ENCODE measurements around the gene DISC1.
"Not testable (repeated sequence)": the region's sequence is repeated elsewhere in the genome, so short reads cannot be mapped to it uniquely, and the experiment has no call there.

Gene DISC1

GRCh38 chr1:231705806-231706760, 79.5 kb downstream of the DISC1 start:
- no peak for DNase-seq

- no peak for DNase-seq
Measured at GRCh38 chr1:231706934-231707333, 80.3 kb downstream of the DISC1 start.

DNA sequence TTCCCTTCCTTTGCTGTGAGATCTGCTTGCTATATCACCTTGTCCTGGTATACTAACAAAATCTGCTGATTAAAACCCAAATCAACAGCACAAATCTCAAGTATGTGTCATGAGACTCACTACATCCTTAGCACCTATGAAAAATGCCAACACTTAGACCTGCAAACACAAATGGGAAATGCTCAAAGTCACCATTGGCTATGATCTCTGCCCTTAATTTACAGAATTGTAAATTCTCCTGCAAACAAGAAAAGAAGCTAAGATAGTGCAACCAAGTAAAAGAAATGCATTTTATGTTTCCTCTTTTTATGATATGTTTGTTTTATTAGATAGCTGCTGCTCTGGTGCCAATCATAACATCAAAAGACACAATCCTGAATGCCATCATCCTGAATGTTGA, 80.8 kb downstream of the DISC1 start:
- DNase-seq: no peak

DNA sequence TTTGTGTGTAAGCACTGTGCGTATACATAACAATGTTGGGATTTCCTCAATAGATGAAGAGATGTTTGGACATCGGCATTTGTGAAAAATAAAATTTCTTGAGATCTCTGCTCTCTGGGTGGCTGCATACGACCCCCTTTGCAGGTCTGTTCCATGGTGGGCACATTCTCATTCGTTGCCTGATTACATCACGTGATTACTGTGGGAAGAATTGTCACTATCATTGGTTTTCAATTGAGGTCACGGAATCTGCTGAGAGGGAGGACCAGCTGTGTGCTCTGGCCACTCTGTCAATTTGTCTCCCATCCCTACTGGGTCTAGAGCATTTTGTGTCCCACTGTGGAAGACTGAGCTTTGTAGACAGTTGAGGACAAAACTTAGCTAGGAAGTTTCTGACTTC, 81.8 kb downstream of the DISC1 start:
- no peak for DNase-seq

- DNase-seq: no peak
Measured at GRCh38 chr1:231714440-231714839, 87.8 kb downstream of the DISC1 start.

DNA sequence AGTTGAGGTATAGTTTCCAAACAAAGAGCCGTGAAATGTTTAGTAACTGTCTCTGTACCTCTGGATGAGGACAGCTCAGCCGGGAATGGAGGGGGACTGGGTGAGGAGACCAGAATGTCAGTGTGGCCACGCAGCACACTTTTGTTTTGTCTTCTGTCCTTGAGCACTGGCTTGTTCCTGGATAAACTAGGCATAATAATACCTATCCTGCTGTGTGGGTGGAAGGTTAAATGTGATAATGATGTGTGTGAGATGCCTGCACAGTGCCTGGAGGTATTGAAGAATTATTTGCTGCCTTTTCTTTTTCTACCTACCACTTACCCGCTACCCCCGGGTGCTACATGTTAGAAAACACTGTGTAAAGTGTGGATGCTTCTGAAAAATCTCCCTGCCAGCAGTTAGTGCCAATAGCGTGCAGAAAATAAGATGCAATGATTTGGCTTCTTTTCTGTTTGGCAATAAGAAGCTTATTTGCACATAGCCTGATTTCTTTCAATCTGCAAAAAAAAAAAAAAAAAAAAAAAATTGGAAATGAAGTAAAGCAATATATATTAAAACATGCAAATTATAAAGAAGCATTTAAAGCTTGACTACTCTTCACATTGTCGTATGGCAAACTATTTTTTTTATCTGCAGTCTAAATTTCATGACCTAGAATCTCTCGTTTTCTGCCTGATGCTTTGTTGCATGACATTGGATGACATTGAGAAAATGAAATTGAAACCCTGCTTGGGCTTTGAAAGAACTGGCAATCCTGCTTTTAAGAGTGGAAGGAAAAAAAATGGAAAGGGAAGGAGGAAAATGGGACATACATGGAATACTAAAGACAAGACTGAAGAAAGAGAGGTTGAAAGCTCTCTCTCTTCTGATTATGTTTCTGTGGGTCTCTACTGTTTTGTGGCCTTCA, 89.5 kb downstream of the DISC1 start:
- no peak for DNase-seq

- DNase-seq: no peak
Measured at GRCh38 chr1:231716879-231717278, 90.3 kb downstream of the DISC1 start.

- DNase-seq: no peak
Measured at GRCh38 chr1:231719485-231720183, 93.0 kb downstream of the DISC1 start.

GRCh38 chr1:231720652-231721325, 94.2 kb downstream of the DISC1 start:
- no peak for DNase-seq

GRCh38 chr1:231721436-231721835, 94.8 kb downstream of the DISC1 start:
- DNase-seq: no peak

GRCh38 chr1:231722356-231722755, 95.8 kb downstream of the DISC1 start:
- no peak for DNase-seq

DNA sequence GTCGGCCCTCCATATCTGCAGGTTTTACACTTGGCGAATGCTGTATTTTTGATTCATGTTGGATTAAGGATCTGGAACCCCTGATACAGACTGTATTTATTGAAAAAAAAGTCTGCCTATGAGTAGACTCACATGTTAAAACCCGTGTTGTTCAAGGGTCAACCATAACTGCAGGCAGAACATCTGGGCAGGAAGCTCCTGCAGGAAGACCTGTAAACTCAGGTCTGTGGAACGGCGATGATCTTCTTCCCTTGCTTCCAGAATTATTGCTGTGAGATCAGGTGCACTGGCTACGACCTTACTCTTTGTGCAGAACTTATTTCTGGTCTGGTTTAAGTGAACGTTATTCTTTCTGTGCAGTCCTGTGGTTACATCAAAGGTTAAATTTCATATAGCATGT, 96.6 kb downstream of the DISC1 start:
- DNase-seq: no peak

- no peak for DNase-seq
Measured at GRCh38 chr1:231724041-231724440, 97.5 kb downstream of the DISC1 start.

DNA sequence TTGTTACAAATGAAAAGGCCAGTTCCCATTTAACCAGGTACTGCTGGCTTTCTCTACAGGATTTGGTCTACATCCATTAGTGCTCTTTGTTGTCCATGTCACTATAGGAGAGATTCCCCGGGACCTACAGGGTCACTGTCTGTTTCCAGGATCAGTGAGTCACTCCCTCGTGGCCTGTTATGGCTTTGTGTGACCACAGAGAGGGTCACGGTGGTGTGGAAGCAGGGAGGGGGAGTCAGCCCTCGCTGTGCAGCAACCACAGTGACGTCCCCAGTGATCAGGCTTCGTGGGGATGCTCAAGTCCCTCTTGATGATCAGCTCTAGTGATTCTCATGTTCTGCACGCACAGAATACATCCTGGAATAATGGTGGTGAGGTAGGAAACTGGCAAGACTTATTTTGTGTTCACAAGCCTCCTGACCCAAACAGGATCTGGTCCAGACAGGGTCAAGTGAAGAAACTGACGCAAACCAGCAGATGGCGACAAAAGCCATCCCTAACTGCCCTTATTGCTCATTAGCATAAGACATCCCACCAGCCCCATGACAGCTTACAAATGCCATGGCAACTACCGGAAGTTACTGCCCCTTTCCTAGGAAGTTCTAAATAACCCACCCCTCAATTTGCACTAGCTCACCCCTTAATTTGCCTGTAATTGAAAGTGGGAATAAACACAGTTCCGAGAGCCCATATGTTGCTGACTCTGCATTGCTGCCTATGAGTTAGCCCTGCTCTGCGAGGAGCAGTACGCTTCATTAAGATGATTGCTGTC, 98.5 kb downstream of the DISC1 start:
- no peak for DNase-seq

- no peak for DNase-seq
Measured at GRCh38 chr1:231727171-231727570, 100.6 kb downstream of the DISC1 start.

DNA sequence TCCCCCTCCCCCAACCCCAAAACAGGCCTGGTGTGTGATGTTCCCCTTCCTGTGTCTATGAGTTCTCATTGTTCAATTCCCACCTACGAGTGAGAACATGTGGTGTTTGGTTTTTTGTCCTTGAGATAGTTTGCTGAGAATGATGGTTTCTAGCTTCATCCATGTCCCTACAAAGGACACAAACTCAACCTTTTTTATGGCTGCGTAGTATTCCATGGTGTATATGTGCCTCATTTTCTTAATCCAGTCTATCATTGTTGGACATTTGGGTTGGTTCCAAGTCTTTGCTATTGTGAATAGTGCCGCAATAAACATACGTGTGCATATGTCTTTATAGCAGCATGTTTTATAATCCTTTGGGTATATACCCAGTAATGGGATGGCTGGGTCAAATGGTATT, 102.4 kb downstream of the DISC1 start:
- DNase-seq: not testable (repeated sequence)

DNA sequence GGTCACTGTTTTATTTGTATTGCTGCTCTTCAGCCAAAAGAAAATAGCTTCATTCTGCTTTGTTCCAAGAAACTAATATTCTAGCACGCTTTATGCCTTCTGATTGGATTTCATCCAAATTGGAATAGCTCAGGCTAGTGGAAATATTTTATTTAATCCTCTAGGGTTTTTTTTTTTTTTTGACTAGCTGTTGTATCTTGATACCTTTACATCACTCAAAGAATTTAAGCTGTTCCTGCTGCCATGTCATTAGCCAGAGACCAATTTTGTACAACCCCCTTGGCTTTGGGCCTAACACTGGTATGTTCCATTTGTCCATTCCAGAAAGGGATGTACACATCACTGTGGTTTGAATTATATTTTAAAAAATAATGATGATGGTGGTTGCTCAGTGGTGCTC, 103.0 kb downstream of the DISC1 start:
- DNase-seq: no peak

- DNase-seq: no peak
Measured at GRCh38 chr1:231731268-231731667, 104.7 kb downstream of the DISC1 start.

DNA sequence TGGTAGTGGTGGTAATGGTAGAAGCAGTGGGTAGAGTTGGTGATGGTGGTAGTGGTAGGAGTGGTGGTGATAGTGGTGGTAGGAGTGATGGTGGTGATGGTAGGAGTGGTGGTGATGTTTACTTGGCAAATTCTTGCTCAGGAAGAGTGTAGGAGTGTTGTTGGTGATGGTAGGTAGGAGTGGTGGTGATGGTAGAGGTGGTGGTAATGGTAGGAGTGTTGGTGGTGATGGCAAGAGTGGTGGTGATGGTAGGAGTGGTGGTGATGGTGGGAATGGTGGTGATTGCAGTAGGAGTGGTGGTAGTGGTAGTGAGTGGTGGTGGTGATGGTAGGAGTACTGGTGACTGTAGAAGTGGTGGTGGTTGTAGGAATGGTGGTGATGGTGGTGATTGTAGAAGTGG, 106.5 kb downstream of the DISC1 start:
- DNase-seq: no peak

DNA sequence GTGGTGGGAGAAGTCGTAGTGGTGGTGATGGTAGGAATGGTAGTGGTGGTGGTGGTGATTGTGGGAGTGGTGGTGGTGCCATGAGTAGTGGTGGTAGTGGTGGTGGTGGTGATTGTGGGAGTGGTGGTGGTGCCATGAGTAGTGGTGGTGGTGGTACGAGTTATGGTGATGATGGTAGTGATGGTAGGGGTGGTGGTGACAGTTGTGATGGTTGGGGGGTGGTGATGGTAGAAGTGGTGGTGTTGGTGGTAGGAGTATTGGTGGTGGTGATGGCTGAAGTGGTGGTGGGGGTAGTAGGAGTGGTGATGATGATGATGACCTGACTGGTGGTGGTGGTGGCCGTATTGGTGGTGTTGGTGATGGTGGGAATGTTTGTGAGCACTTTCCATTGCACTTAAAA, 107.1 kb downstream of the DISC1 start:
- DNase-seq: no peak

GRCh38 chr1:231734417-231734816, 107.8 kb downstream of the DISC1 start:
- no peak for DNase-seq

- DNase-seq: no peak
Measured at GRCh38 chr1:231735411-231735810, 108.8 kb downstream of the DISC1 start.

Data from activated CD8-positive, alpha-beta memory T cell treated with anti-CD3 and anti-CD28 coated beads, Interleukin-2, amount 50 U/mL, for 4 hours (primary cell).